LHCN-M2 (cell line): ENCODE data around the gene S100B. TPM values are rescaled to one million over a fixed set of nuclear protein-coding genes. Genes with fewer than 3 reads are reported as not detected.
"Not testable (repeated sequence)": the region's sequence is repeated elsewhere in the genome, so short reads cannot be mapped to it uniquely, and the experiment has no call there.

Experiments
- DNase-seq: peaks from one replicate; pipeline ENCODE4 v3.0.0-alpha.2; 2012; ENCODE audit warnings: low read depth
- total RNA-seq: library from RNA; depleted of rRNA; stranded (reverse); fragments of >200 nt; gene quantifications from 2 replicates; pipeline ENCODE4 v1.2.3, GENCODE V29; 2014

Gene S100B
- total RNA-seq, 1 experiment from 2014 or later, result not detected

GRCh38 chr21:46603228-46603627 is 1.7 kb downstream of the S100B start:
- DNase-seq, result no peak

GRCh38 chr21:46600978-46601377 is 3.9 kb downstream of the S100B start:
- DNase-seq, result no peak

GRCh38 chr21:46600305-46600704 is 4.6 kb downstream of the S100B start:
- DNase-seq, result no peak

GRCh38 chr21:46598581-46599572 is 6.0 kb downstream of the S100B start:
- peak; percentile 76 for DNase-seq

- DNase-seq, result no peak
Observed at GRCh38 chr21:46597896-46598343, 7.0 kb downstream of the S100B start.

- DNase-seq, result no peak
Observed at GRCh38 chr21:46597031-46597430, 7.9 kb downstream of the S100B start.

GRCh38 chr21:46596201-46596600 is 8.7 kb downstream of the S100B start:
- no peak for DNase-seq

- DNase-seq, result peak; percentile 8
Observed at GRCh38 chr21:46594276-46594675, 10.6 kb downstream of the S100B start.

- no peak for DNase-seq
Observed at GRCh38 chr21:46585191-46585953, 19.5 kb downstream of the S100B start.

GRCh38 chr21:46581780-46582307 is 23.0 kb downstream of the S100B start:
- no peak for DNase-seq

GRCh38 chr21:46579394-46579793 is 25.5 kb downstream of the S100B start:
- not testable (repeated sequence) for DNase-seq

- not testable (repeated sequence) for DNase-seq
Observed at GRCh38 chr21:46577786-46578185, 27.1 kb downstream of the S100B start.

GRCh38 chr21:46572850-46573249 is 32.0 kb downstream of the S100B start:
- no peak for DNase-seq

GRCh38 chr21:46570631-46571030 is 34.3 kb downstream of the S100B start:
- DNase-seq, result no peak

- DNase-seq, result no peak
Observed at GRCh38 chr21:46570119-46570518, 34.8 kb downstream of the S100B start.

- peak; percentile 4 for DNase-seq
Observed at GRCh38 chr21:46569081-46569480, 35.8 kb downstream of the S100B start.

- no peak for DNase-seq
Observed at GRCh38 chr21:46568562-46568961, 36.3 kb downstream of the S100B start.

- no peak for DNase-seq
Observed at GRCh38 chr21:46567348-46567747, 37.5 kb downstream of the S100B start.

- peak; percentile 3 for DNase-seq
Observed at GRCh38 chr21:46564391-46564790, 40.5 kb downstream of the S100B start.

GRCh38 chr21:46562964-46563607 is 41.8 kb downstream of the S100B start:
- peak; percentile 3 for DNase-seq

GRCh38 chr21:46562472-46562871 is 42.4 kb downstream of the S100B start:
- DNase-seq, result no peak
